ENCODE data around the gene MYL5.

DNA sequence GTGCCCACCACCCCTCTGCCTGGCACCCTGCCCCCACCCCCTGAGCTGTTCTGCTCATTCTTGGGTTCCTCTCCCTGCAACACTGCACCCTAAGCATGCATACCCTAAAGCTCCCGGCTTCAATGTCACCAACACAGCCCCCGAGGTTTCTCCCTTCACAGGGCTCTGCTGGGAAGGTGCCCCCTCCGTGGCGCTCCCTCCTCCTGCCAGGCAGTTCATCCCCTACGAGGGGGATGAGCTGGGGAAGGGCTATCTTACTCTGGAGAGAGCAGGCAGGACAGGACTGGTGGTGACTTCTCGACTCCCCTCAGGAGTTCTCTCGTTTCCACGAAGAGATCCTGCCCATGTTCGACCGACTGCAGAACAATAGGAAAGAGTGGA is 6.8 kb upstream of the MYL5 start:
- no peak for TF ChIP-seq EZH2 (IDR thresholded peaks at IDR 0.05; ENCODE audit: borderline replicate concordance, low read depth, low read length, poor library complexity, severe bottlenecking)
- TF ChIP-seq, protein P1, sequence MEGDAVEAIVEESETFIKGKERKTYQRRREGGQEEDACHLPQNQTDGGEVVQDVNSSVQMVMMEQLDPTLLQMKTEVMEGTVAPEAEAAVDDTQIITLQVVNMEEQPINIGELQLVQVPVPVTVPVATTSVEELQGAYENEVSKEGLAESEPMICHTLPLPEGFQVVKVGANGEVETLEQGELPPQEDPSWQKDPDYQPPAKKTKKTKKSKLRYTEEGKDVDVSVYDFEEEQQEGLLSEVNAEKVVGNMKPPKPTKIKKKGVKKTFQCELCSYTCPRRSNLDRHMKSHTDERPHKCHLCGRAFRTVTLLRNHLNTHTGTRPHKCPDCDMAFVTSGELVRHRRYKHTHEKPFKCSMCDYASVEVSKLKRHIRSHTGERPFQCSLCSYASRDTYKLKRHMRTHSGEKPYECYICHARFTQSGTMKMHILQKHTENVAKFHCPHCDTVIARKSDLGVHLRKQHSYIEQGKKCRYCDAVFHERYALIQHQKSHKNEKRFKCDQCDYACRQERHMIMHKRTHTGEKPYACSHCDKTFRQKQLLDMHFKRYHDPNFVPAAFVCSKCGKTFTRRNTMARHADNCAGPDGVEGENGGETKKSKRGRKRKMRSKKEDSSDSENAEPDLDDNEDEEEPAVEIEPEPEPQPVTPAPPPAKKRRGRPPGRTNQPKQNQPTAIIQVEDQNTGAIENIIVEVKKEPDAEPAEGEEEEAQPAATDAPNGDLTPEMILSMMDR (conservative IDR thresholded peaks at IDR 0.05; ENCODE audit: low read depth, low read length), result no peak

All from A673 (cell line).